HG03378 (cell line): ENCODE measurements around the gene TRMT2B.
"Not testable (repeated sequence)": the region's sequence is repeated elsewhere in the genome, so short reads cannot be mapped to it uniquely, and the experiment has no call there.

ENCODE experiments used
- ATAC-seq: cut with Tn5 transposase; IDR thresholded peaks from one replicate; pipeline ENCODE4 v1.9.1; 2021; ENCODE audit warnings: mild to moderate bottlenecking, moderate library complexity; ENCODE audit not compliant: unreplicated experiment

Gene TRMT2B

DNA sequence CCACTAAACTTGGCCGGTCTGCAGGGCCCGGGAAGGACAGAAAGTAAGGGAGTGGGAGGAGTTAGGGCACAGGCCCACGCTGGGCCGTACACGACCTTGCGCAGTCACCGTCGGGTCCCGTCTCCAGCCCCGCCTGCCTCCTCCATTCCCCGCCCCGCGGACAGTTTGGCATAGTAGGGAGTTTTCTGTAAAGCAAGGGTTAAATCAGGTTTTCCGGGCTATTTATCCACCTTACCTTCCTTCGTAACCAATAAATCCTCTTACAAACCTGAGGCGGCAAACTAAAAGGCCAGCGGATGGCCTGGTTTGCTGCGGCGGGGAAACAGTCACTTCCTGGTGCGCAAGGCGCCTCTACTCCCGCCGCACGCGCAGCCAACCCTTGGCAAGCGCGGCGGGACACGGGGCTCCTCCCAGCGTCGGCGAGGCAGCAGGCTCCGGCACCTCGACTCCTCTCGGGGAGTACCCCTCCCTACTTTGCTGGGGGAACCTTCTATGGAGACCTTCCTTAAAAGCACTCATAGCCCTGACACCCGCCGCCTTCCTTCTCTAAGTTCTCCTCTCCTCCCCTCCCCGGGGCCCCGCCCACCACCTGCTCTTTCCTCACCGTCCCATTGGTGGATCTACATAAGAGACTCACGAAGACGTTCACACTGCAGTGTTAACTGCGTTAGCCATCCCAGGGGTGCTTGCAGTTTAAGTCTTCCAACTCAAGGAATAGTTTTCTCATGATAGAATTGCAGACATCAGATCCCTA, at the start of gene TRMT2B:
TRMT2B (minus strand) TSS at position 563 of the 754 bp plus-strand sequence. CDS start 9,822 bp downstream, outside the sequence.
- ATAC-seq = peak; percentile 83

DNA sequence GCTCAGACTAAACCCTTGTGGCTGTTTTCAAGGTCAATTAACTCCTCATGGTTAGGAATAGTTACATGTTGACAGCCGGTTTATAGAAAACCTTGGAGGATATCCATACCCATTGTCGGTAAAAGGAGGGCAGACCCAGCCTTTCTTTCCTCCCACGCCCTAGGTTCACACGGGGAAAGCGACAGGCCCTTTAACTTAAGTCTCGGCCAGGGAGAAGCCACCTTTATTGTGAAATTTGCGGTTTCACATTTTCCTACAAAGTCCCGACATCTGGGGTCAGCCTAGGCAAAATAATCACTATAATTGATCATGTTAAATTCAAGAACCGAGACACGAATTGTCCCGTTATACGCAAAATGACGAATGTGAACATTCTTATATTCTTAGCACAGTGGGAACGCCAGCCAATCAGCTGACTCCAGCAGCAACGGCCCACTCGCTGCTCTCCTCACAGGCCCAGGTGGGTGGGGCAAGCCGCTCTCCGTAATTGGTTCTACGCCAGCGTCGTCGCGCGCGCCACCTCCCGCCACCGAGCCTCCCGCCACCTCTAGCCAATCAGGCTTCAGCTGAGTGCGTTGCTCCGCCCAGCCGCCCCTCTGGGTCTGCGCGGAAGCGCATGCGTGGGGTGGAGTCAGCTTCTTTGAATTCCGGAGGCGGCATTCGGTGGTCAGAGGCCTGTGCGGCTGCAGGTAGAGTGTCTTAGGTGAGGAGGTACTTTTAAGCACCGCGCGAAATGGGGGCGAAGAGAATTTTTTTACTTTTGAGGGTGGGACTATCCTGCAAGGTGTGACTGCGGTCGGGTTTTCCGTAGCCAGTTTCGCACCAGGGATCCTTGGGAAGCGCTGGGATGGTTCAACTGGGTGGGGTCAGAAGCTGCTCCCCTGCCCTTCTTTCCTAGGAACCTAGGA, 45.9 kb upstream of the TRMT2B start, which contains the start of gene CENPI:
CENPI (plus strand) TSS at position 659 of the 908 bp plus-strand sequence. CDS start 2,867 bp downstream, outside the sequence.
- ATAC-seq = peak; percentile 93

- no peak for ATAC-seq
These were observed 39.9 kb upstream of the TRMT2B start for GRCh38 chrX:101091817-101092216.

DNA sequence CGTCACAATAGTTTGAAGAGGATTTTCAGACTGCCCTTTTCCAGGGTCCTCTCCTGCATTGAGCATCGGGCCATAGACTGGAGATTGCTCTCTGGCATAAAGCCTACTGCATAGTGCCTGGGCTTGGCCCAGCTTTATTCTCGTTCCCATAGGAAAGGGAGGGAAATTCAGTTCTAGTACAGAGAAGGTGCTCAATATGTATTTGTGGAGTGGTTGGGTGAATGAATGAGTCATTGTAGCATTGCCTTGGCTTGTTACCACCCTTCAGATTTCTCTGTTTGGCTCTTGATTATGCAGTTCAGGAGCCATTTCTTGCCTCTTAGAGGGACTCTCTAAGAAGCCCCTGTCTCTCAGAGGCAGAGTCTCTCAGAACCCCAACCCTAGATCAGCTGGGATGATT, 29.3 kb upstream of the TRMT2B start:
- ATAC-seq = no peak

GRCh38 chrX:101080326-101081124, 28.6 kb upstream of the TRMT2B start:
- no peak for ATAC-seq

DNA sequence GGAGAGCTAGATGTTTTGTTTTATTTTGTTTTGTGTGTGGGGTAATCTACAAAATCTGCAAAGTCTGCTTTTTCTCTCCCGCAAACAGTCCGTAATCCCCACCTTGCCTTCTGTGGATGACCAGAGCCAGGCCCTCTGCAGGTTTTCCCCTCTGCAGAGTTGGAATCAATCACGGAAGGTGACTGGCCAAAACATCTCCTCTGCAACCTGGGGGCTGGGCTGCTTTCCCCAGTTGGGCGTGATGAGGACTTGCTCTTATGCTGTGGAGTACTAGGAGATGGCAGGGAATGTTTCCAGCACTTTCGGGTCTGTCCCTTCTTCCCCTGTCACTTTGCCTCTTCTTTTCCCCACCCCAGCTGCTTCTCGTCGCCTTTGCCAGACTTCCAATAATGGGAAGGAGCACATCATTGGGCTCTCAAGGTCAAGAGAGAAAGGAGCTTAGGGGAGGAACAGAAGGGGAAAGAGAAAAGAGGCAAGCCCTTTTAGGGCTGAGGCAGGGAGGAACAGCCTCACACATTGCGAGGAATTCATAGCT, 27.9 kb upstream of the TRMT2B start:
- ATAC-seq = no peak

GRCh38 chrX:101078716-101079598, 27.0 kb upstream of the TRMT2B start, which contains the start of gene TMEM35A:
Gene TMEM35A, plus strand, starts transcription at chrX:101078879. Its CDS starts 124 bp downstream, at chrX:101079003.
- ATAC-seq = no peak

DNA sequence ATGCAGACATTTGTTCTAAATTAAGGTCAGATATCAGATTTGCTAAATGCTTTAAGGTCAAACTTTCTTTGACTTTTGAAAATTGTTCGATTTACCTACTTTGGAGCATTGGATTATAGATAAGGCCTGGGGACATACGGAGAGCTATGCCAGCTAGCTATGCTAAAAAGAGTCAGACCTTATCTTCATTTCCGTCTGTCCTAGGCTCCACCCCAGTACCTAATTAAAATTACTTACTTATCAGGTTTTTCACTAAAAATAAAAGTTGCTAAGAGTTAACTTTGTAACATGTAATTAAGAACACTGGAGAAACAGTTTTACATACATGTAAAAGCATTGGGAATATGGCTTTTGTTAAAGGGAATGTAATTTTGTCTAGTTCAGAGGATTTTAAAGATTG, 19.7 kb upstream of the TRMT2B start:
- no peak for ATAC-seq

DNA sequence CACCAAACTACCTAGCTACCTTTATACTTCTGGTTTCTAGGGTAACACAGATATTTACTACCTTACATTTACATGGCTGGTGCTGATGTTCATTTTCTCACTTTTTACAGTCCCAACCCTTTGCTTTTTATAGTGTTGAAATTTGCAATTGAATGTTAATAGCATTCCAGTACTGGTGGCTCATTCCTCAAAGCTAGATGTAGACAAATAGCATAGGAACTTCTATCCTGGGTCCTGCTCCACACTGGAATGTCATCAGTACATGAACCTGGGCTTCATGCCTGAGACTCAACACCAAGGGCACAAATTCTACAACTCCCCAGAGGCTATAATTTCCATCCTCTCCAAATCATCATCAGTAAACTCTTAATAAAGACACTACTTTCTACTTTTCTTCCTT, 10.3 kb upstream of the TRMT2B start:
- no peak for ATAC-seq

DNA sequence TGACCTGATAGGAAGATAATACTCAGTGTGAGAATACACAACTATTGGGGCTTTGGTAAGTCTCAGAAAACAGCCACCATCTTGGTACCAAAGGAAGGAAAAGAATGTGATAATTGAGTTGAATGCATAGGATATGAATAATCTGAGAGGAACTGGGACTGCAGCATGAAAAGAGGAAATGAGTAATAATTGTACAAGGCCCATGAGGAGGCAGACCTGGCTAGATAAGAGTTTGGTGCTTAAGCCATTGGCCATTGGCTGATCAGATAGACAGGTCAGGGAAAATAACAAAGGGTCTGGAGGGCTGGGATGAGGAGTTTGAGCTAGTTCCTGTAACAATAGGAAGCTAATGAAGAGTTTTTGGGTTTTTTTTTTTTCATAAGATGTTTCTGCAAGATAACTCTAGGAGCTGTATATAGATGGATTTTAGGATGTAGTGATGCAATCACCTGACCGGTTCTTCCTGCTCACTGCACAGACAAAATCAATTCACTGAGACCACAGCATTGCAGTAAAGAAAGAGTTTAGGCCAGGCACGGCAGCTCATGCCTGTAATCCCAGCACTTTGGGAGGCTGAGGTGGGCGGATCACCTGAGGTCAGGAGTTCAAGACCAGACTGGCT, 5.3 kb upstream of the TRMT2B start:
- peak; percentile 93 for ATAC-seq

DNA sequence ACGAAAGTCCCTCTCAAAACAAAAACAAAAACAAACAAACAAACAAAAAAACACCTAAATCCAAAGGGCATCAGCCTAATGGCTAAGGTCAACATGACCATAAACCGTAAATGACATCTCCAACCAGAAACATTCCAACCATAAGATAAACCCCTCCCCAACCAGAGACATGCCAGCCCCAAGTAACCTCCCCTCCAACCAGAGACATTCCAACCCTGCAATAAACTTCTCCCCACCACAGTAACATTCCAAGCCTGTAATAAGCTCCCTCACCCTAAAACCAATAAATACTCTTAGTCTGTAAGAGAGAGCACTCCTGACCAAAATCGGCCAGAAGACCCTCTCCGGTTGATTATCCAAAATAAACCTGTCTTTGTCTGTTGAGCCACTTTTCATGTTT, 4.6 kb upstream of the TRMT2B start:
- ATAC-seq = not testable (repeated sequence)

DNA sequence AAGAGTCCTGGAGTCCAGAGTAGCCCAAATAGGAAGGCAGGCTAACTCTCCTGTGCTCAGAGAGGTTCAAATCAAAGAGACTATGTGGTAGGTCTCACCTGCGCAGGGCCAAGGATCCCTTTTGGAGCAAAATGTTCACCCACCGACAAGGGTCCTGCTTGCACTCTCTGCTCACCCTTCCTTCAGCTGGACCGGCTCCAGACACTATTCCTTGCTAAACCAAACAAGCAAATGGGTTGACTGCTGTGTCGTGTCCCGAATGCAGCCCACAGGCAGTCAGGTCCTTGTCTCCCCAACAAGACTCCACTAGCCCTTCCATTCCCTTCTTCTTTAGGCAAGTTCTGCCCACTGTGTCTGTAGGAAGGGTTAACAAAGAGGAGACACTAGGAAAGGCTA, 760 bp downstream of the TRMT2B start:
- ATAC-seq = no peak

- ATAC-seq = no peak
These were observed 11.7 kb downstream of the TRMT2B start for GRCh38 chrX:101040197-101040596.

DNA sequence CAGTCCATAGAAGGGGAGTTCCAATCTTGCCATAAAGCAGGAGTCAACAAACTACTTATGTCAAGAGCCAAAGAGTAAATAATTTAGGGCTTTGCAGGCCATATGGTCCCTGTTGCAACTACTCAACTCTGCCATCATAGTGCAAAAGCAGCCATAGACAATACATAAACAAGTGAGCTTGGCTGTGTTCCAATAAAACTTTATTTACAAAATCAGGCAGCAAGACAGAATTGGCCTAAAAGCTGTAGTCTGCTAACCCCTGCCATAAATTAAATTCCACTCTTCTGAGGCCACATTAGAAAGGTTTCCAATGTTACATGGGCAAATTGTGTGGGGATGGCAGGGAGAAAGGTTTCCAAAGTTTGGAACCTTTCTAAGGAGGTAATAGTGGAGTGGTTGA, 14.7 kb downstream of the TRMT2B start:
- ATAC-seq = no peak

DNA sequence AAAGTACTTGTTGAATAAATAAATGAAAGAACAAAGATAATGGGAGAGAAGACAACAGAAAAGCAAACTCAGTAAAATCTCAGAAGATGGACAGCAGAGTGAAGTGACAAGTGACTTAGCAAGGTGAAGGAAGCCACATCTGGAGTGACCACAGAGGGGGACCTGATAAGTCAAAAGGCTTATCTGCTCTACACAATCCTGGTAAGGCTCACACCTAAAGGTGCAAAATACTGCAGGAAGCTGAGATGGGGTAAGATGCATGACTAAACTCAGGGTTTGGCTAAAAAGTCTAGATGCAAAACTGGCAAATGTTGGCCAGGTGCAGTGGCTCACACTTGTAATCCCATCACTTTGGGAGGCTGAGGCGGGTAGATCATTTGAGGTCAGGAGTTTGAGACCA, 22.2 kb downstream of the TRMT2B start:
- no peak for ATAC-seq

DNA sequence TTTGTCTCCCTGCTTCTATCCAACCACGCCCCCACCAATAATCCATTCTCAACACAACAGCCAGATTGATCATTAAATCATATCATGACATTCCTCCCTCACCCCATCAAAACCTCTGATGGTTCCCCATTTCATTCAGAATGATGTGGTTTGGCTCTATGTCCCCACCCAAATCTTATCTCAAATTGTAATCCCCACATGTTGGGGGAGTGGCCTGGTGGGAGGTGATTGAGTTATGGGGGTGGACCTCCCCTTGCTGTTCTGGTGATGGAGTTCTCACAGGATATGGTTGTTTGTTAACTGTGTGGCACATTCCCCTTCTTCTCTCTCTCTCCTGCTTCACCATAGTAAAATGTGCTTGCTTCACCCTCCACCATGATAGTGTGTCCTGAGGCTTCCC, 23.3 kb downstream of the TRMT2B start:
- no peak for ATAC-seq

DNA sequence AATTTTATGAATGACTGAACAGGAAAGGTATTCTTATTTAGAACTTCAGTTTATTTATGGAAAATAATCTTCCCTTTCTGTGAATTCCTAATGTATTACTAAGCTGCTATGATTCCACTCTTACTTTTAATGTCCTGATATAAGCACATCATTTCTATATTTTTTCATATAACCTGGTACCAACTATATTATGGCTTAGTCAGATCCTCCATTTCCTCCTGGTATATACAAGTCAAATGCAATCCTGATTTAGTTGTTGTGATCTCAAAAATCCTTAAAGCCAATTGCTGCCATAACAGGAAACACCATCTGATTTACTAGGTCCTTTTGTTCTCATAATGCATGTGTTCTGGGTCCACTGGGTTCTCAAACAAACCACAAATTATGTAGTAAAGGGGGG, 26.8 kb downstream of the TRMT2B start:
- ATAC-seq = no peak

- ATAC-seq = no peak
These were observed 29.9 kb downstream of the TRMT2B start for GRCh38 chrX:101022020-101022419.

GRCh38 chrX:101012031-101012430, 39.9 kb downstream of the TRMT2B start:
- not testable (repeated sequence) for ATAC-seq
